Neutrophil (primary cell): ENCODE data around the gene FRRS1.

ENCODE experiments used
- H3K27ac ChIP-seq: fragments of 200-600 bp; sonication (generic); 2 replicates; pipeline ENCODE4 v1.5.1; 2016; ENCODE audit warnings: mild to moderate bottlenecking, moderate library complexity
- H3K27me3 ChIP-seq: fragments of 200-600 bp; sonication (generic); 2 replicates; pipeline ENCODE4 v1.6.0; 2016; ENCODE audit warnings: mild to moderate bottlenecking
- H3K36me3 ChIP-seq: fragments of 200-600 bp; sonication (generic); 2 replicates; pipeline ENCODE4 v1.5.1; 2017
- H3K4me1 ChIP-seq, 2 experiments: fragments of 200-600 bp in 1 of 2; sonication (generic) in 1 of 2; 1 replicate in 1 of 2; 2 replicates in 1 of 2; pipeline versions ENCODE4 v1.5.1 to v1.6.1; 2013 to 2016; ENCODE audit warnings: low read depth in 1 of 2, low read length in 1 of 2, mild to moderate bottlenecking in 1 of 2, moderate library complexity in 1 of 2; ENCODE audit not compliant: control insufficient read depth in 1 of 2, insufficient read depth in 1 of 2
- H3K4me3 ChIP-seq, 2 experiments: fragments of 200-600 bp in 1 of 2; sonication (generic) in 1 of 2; 1 replicate in 1 of 2; 2 replicates in 1 of 2; pipeline ENCODE4 v1.5.1; 2013 to 2016; ENCODE audit warnings: low read depth in 1 of 2, low read length in 1 of 2, mild to moderate bottlenecking in 1 of 2, moderate library complexity in 1 of 2
- H3K9me3 ChIP-seq: fragments of 200-600 bp; sonication (generic); 2 replicates; pipeline ENCODE4 v1.5.1; 2016
- CTCF ChIP-seq: fragments of 200-600 bp; sonication (generic); IDR thresholded peaks from 2 replicates; pipeline ENCODE4 v1.5.1; 2016; ENCODE audit warnings: antibody characterized with exemption

Gene FRRS1

GRCh38 chr1:99663501-99663900, 102.9 kb downstream of the FRRS1 start:
- H3K36me3 ChIP-seq, result no peaks in the 10 kb centered on the region
- TF ChIP-seq CTCF, result no peak
- no peak overlapping the region for H3K4me3 ChIP-seq
- no peaks in the 10 kb centered on the region for H3K27me3 ChIP-seq
- H3K27ac ChIP-seq, result no peak overlapping the region
- no peaks in the 10 kb centered on the region for H3K9me3 ChIP-seq
- no peaks in the 10 kb centered on the region for H3K4me1 ChIP-seq

- no peaks in the 10 kb centered on the region for H3K36me3 ChIP-seq
- no peak overlapping the region for H3K4me3 ChIP-seq
- no peaks in the 10 kb centered on the region for H3K27me3 ChIP-seq
- no peaks in the 10 kb centered on the region for H3K9me3 ChIP-seq
- H3K4me1 ChIP-seq, result no peaks in the 10 kb centered on the region
- no peak for TF ChIP-seq CTCF
- H3K27ac ChIP-seq, result no peak overlapping the region
These were observed 103.8 kb downstream of the FRRS1 start for GRCh38 chr1:99662539-99663080.

- Histone ChIP-seq H3K4me3 (no peak overlapping the region), H3K27ac (no peak overlapping the region)
- TF ChIP-seq CTCF, result no peak
These were observed 104.7 kb downstream of the FRRS1 start for GRCh38 chr1:99661780-99662179.

GRCh38 chr1:99660496-99660895, 105.9 kb downstream of the FRRS1 start:
- H3K27ac ChIP-seq, result no peak overlapping the region

More at GRCh38 chr1:99661780-99662179, 104.7 kb downstream of the FRRS1 start:
- Histone ChIP-seq H3K27me3 (no peaks in the 10 kb centered on the region), H3K4me1 (no peaks in the 10 kb centered on the region), H3K9me3 (no peaks in the 10 kb centered on the region), H3K36me3 (no peaks in the 10 kb centered on the region)

GRCh38 chr1:99659755-99660210, 106.7 kb downstream of the FRRS1 start:
- H3K9me3 ChIP-seq, result no peaks in the 10 kb centered on the region
- H3K4me1 ChIP-seq, result no peaks in the 10 kb centered on the region
- TF ChIP-seq CTCF, result no peak
- no peak overlapping the region for H3K4me3 ChIP-seq
- H3K36me3 ChIP-seq, result no peaks in the 10 kb centered on the region
- no peaks in the 10 kb centered on the region for H3K27me3 ChIP-seq
- H3K27ac ChIP-seq, result no peak overlapping the region

More at GRCh38 chr1:99660496-99660895, 105.9 kb downstream of the FRRS1 start:
- Histone ChIP-seq H3K36me3 (no peaks in the 10 kb centered on the region), H3K4me1 (no peaks in the 10 kb centered on the region), H3K27me3 (no peaks in the 10 kb centered on the region), H3K4me3 (no peak overlapping the region), H3K9me3 (no peaks in the 10 kb centered on the region)
- TF ChIP-seq CTCF, result no peak
